Measurements from ENCODE around the gene NEK9. TPM values are rescaled to one million over a fixed set of nuclear protein-coding genes. Genes with fewer than 3 reads are reported as not detected.
A peak's percentile ranks its signal among the peaks of the same experiment; 100 is the strongest.

The NEK9 gene
- total RNA-seq, 6 donors from 2014 or later, result 37.5 to 96.4 (median 78.9) TPM

GRCh38 chr14:75163677-75164076 is 36.8 kb upstream of the NEK9 start:
- peaks cover 26 to 48% (median 34%) of the 10 kb centered on the region in 4 donors for H3K4me1 ChIP-seq
- H3K27ac ChIP-seq, result no peak overlapping the region
- no peaks in the 10 kb centered on the region for H3K27me3 ChIP-seq
- H3K4me3 ChIP-seq, result no peak overlapping the region
- no peak for ATAC-seq (ENCODE audit: low FRiP score in 2 of 2)
- no peaks in the 10 kb centered on the region for H3K36me3 ChIP-seq
- WGBS, 2 donors, result 98 to 100% methylated on average over 2 of the region's 2 CpGs
- DNase-seq, result no peak
- no peaks in the 10 kb centered on the region for H3K9me3 ChIP-seq
- no peak for TF ChIP-seq EP300 (IDR thresholded peaks at IDR 0.05)
- TF ChIP-seq CTCF (IDR thresholded peaks at IDR 0.05), result no peak
- TF ChIP-seq POLR2A (IDR thresholded peaks at IDR 0.05), result no peak
- no peak for TF ChIP-seq POLR2AphosphoS5 (IDR thresholded peaks at IDR 0.05)

GRCh38 chr14:75162631-75163030 is 35.8 kb upstream of the NEK9 start:
- Histone ChIP-seq H3K9me3 (no peaks in the 10 kb centered on the region), H3K27me3 (no peaks in the 10 kb centered on the region), H3K4me1 (peaks cover 20 to 48% (median 26%) of the 10 kb centered on the region in 4 donors), H3K27ac (no peak overlapping the region), H3K36me3 (peaks cover 0 to 3% (median 0%) of the 10 kb centered on the region in 4 donors), H3K4me3 (no peak overlapping the region)
- DNase-seq (no peak), ATAC-seq (ENCODE audit: low FRiP score in 2 of 2) (no peak)
- 78 to 84% methylated on average over 3 of the region's 3 CpGs for WGBS, 2 donors
- TF ChIP-seq CTCF (IDR thresholded peaks at IDR 0.05), result no peak

- no peaks in the 10 kb centered on the region for H3K9me3 ChIP-seq
- TF ChIP-seq POLR2A (IDR thresholded peaks at IDR 0.05) (no peak), CTCF (IDR thresholded peaks at IDR 0.05) (no peak), EP300 (IDR thresholded peaks at IDR 0.05) (no peak), POLR2AphosphoS5 (IDR thresholded peaks at IDR 0.05) (no peak)
- H3K36me3 ChIP-seq, result peaks cover 0 to 3% (median 0%) of the 10 kb centered on the region in 4 donors
- H3K27me3 ChIP-seq, result no peaks in the 10 kb centered on the region
- no peak overlapping the region for H3K4me3 ChIP-seq
- 90 to 93% methylated on average over 6 of the region's 6 CpGs for WGBS, 2 donors
- H3K4me1 ChIP-seq, result peaks cover 0 to 30% (median 12%) of the 10 kb centered on the region in 4 donors
- no peak for DNase-seq
- H3K27ac ChIP-seq, result peak overlapping the region in 1 of 4 donors; percentile 19
- no peak for ATAC-seq (ENCODE audit: low FRiP score in 2 of 2)
These were observed 32.2 kb upstream of the NEK9 start for GRCh38 chr14:75158843-75159614.

- WGBS, 2 donors, result 79 to 80% methylated on average over 3 of the region's 3 CpGs
- Histone ChIP-seq H3K27me3 (no peaks in the 10 kb centered on the region), H3K4me1 (peaks cover 7 to 30% (median 15%) of the 10 kb centered on the region in 4 donors), H3K9me3 (no peaks in the 10 kb centered on the region), H3K36me3 (peaks cover 0 to 6% (median 0%) of the 10 kb centered on the region in 4 donors), H3K4me3 (no peak overlapping the region), H3K27ac (no peak overlapping the region)
- no peak for TF ChIP-seq CTCF (IDR thresholded peaks at IDR 0.05)
- TF ChIP-seq POLR2A (IDR thresholded peaks at IDR 0.05), result no peak
- no peak for TF ChIP-seq POLR2AphosphoS5 (IDR thresholded peaks at IDR 0.05)
- TF ChIP-seq EP300 (IDR thresholded peaks at IDR 0.05), result no peak
- no peak for DNase-seq
- no peak for ATAC-seq (ENCODE audit: low FRiP score in 2 of 2)
These were observed 30.1 kb upstream of the NEK9 start for GRCh38 chr14:75156901-75157300.

- Histone ChIP-seq H3K4me3 (no peak overlapping the region), H3K27me3 (no peaks in the 10 kb centered on the region), H3K4me1 (peaks cover 9 to 30% (median 13%) of the 10 kb centered on the region in 4 donors), H3K36me3 (peaks cover 0 to 14% (median 4%) of the 10 kb centered on the region in 4 donors), H3K27ac (no peak overlapping the region), H3K9me3 (no peaks in the 10 kb centered on the region)
- no peak for DNase-seq
- no peak for ATAC-seq (ENCODE audit: low FRiP score in 2 of 2)
- WGBS, 2 donors, result 93 to 96% methylated on average over 1 of the region's 1 CpG
- no peak for TF ChIP-seq POLR2A (IDR thresholded peaks at IDR 0.05)
- TF ChIP-seq POLR2AphosphoS5 (IDR thresholded peaks at IDR 0.05), result no peak
- TF ChIP-seq CTCF (IDR thresholded peaks at IDR 0.05), result no peak
- TF ChIP-seq EP300 (IDR thresholded peaks at IDR 0.05), result no peak
These were observed 29.3 kb upstream of the NEK9 start for GRCh38 chr14:75156111-75156510.

All from upper lobe of left lung (tissue), 6 donors.